NB4 (cell line): ENCODE results near the gene ART1.
"Not testable (repeated sequence)": the region's sequence is repeated elsewhere in the genome, so short reads cannot be mapped to it uniquely, and the experiment has no call there.

Experiments
- CTCF ChIP-seq: IDR thresholded peaks from one replicate; pipeline ENCODE4 v1.5.1; 2012; ENCODE audit warnings: low read depth, low read length
- MYC ChIP-seq: IDR thresholded peaks from 2 replicates; pipeline ENCODE4 v1.6.1; 2011; ENCODE audit warnings: low read depth, low read length
- POLR2A ChIP-seq: IDR thresholded peaks from 2 replicates; pipeline ENCODE4 v1.6.1; 2011; ENCODE audit warnings: mild to moderate bottlenecking; ENCODE audit not compliant: insufficient read length; ENCODE audit errors: extremely low read depth

- TF ChIP-seq CTCF, POLR2A, MYC: not testable (repeated sequence)
These were observed 1.8 kb upstream of the ART1 start for GRCh38 chr11:3643102-3643546.
